ENCODE data around the gene GINS2. TPM values are rescaled to one million over a fixed set of nuclear protein-coding genes. Genes with fewer than 3 reads are reported as not detected.

GINS2 gene
- polyA plus RNA-seq, 1 experiment, result 5.5 TPM

GRCh38 chr16:85629853-85630252, 58.9 kb downstream of the GINS2 start:
- no peak for DNase-seq (ENCODE audit: low read depth)
- CTCF ChIA-PET, result interaction anchor here (0.7 to 2.1 kb wide), 3 partner anchors 14 to 349 kb away, joined by 3 to 14 read pairs (median 4); no protein-coding TSS in a partner anchor
- peaks cover 11% of the 10 kb centered on the region for H3K36me3 ChIP-seq (ENCODE audit: control insufficient read depth, insufficient read depth, low read length)
- H3K27me3 ChIP-seq (ENCODE audit: control insufficient read depth, insufficient read depth, low read length), result no peaks in the 10 kb centered on the region
- TF ChIP-seq, protein P1, sequence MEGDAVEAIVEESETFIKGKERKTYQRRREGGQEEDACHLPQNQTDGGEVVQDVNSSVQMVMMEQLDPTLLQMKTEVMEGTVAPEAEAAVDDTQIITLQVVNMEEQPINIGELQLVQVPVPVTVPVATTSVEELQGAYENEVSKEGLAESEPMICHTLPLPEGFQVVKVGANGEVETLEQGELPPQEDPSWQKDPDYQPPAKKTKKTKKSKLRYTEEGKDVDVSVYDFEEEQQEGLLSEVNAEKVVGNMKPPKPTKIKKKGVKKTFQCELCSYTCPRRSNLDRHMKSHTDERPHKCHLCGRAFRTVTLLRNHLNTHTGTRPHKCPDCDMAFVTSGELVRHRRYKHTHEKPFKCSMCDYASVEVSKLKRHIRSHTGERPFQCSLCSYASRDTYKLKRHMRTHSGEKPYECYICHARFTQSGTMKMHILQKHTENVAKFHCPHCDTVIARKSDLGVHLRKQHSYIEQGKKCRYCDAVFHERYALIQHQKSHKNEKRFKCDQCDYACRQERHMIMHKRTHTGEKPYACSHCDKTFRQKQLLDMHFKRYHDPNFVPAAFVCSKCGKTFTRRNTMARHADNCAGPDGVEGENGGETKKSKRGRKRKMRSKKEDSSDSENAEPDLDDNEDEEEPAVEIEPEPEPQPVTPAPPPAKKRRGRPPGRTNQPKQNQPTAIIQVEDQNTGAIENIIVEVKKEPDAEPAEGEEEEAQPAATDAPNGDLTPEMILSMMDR (IDR thresholded peaks at IDR 0.05; ENCODE audit: insufficient read depth, low read depth, low read length), result no peak
- H3K4me3 ChIP-seq (ENCODE audit: low read depth, low read length), result no peak overlapping the region
- POLR2A ChIA-PET, result no interaction called here

GRCh38 chr16:85629326-85629725, 59.4 kb downstream of the GINS2 start:
- POLR2A ChIA-PET, result no interaction called here
- TF ChIP-seq, protein P1 (IDR thresholded peaks at IDR 0.05; ENCODE audit: insufficient read depth, low read depth, low read length), result no peak
- Histone ChIP-seq H3K36me3 (ENCODE audit: control insufficient read depth, insufficient read depth, low read length) (peaks cover 11% of the 10 kb centered on the region), H3K27me3 (ENCODE audit: control insufficient read depth, insufficient read depth, low read length) (no peaks in the 10 kb centered on the region), H3K4me3 (ENCODE audit: low read depth, low read length) (no peak overlapping the region)
- no peak for DNase-seq (ENCODE audit: low read depth)
- CTCF ChIA-PET, result interaction anchor here (0.7 to 2.1 kb wide), 2 partner anchors 13 to 45 kb away, joined by 3 to 14 read pairs; no protein-coding TSS in a partner anchor

GRCh38 chr16:85628645-85629044, 60.1 kb downstream of the GINS2 start:
- DNase-seq (ENCODE audit: low read depth), result no peak
- Histone ChIP-seq H3K27me3 (ENCODE audit: control insufficient read depth, insufficient read depth, low read length) (no peaks in the 10 kb centered on the region), H3K36me3 (ENCODE audit: control insufficient read depth, insufficient read depth, low read length) (peaks cover 11% of the 10 kb centered on the region), H3K4me3 (ENCODE audit: low read depth, low read length) (no peak overlapping the region)
- ChIA-PET POLR2A (no interaction called here), CTCF (no interaction called here)
- TF ChIP-seq, protein P1 (IDR thresholded peaks at IDR 0.05; ENCODE audit: insufficient read depth, low read depth, low read length), result no peak

DNA sequence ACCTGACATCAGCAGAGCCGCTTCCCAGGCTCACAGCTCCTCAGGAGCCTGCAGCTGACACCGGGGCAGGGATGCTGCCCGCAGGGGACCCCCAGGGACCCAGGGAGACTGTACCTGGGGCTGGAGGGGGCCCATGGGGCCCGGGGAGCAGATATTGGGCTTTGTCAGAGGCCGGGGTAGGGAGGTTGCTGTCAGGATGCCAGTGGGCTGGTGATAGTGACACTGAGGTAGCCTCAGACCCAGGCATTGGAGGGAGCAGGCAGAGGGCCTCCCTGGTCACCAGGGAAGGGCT, 60.5 kb downstream of the GINS2 start:
- POLR2A ChIA-PET, result no interaction called here

GRCh38 chr16:85627526-85628264, 61.1 kb downstream of the GINS2 start:
- DNase-seq (ENCODE audit: low read depth), result no peak
- Histone ChIP-seq H3K36me3 (ENCODE audit: control insufficient read depth, insufficient read depth, low read length) (peaks cover 11% of the 10 kb centered on the region), H3K4me3 (ENCODE audit: low read depth, low read length) (no peak overlapping the region), H3K27me3 (ENCODE audit: control insufficient read depth, insufficient read depth, low read length) (no peaks in the 10 kb centered on the region)
- ChIA-PET POLR2A (no interaction called here), CTCF (interaction anchor here (1.0 kb wide), 1 partner anchor 17 kb away, joined by 3 read pairs; no protein-coding TSS in a partner anchor)
- TF ChIP-seq, protein P1 (IDR thresholded peaks at IDR 0.05; ENCODE audit: insufficient read depth, low read depth, low read length), result no peak

More for the DNA sequence above, 60.5 kb downstream of the GINS2 start:
- Histone ChIP-seq H3K27me3 (ENCODE audit: control insufficient read depth, insufficient read depth, low read length) (no peaks in the 10 kb centered on the region), H3K36me3 (ENCODE audit: control insufficient read depth, insufficient read depth, low read length) (peaks cover 11% of the 10 kb centered on the region), H3K4me3 (ENCODE audit: low read depth, low read length) (no peak overlapping the region)
- TF ChIP-seq, protein P1 (IDR thresholded peaks at IDR 0.05; ENCODE audit: insufficient read depth, low read depth, low read length), result no peak
- CTCF ChIA-PET, result no interaction called here
- no peak for DNase-seq (ENCODE audit: low read depth)
